Stimulated activated CD8-positive, alpha-beta memory T cell treated with anti-CD3 and anti-CD28 coated beads, Interleukin-12 subunit alpha, Interleukin-12 subunit beta, amount 100 ng/mL, for 1 hour (primary cell): Measurements from ENCODE around the gene PBOV1.

ENCODE experiments used
- DNase-seq: peaks from one replicate; pipeline ENCODE4 v3.0.0-alpha.2; 2020; ENCODE audit warnings: low read depth

PBOV1 gene

DNA sequence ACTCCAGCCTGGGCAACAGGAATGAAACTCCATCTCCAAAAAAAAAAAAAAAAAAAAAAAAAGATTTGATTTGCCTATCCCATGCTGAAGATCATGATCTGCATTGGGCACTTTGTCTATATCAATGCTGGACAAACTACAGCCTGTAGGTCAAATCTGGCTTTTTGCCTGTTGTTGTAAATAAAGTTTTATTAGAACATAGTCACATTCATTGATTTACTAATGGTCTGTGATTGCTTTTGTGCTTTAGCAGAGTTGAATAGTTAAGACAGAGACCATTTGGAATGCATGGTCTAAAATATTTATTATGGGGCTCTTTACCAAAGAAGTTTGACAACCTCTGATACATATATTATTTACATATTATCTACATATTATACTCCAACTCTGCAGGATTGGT lies 14.0 kb downstream of the PBOV1 start:
- no peak for DNase-seq

DNA sequence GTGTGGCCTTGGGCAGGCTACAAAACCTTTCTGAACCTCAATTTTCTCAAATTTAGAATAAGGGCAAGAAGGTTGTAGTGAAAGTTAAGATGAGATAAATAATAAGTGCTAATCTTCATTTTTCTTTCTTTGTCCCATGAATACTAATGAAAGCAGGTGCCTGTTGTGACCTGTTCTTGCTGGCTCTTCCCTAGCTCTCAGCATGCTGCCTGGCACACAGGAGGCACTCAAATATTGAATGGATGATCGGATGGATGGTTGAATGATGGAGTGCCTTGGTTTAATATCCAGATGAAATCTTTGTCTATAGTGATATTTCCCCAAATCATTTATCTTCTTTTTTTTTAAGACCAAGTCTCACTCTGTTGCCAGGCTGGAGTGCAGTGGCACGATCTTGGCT lies 15.0 kb downstream of the PBOV1 start:
- no peak for DNase-seq

DNA sequence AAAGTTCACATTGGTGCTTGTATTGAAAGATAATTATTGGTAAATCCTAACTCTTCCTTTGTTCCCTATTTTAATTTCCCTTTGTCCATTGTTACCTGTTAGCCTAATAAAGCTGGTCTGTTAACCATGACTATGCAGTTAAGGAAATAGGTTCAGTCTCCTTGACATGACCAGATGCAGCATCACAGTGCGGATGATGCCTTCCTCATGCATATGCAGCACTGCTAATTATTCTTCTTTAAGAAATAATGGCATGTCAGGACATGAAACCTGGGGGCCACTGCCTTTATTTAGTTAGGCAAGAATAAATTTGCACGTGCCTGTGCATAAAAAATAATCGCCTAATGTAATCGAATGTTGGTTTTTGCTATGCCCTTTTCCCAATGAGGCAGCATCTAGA lies 16.5 kb downstream of the PBOV1 start:
- DNase-seq: no peak

DNA sequence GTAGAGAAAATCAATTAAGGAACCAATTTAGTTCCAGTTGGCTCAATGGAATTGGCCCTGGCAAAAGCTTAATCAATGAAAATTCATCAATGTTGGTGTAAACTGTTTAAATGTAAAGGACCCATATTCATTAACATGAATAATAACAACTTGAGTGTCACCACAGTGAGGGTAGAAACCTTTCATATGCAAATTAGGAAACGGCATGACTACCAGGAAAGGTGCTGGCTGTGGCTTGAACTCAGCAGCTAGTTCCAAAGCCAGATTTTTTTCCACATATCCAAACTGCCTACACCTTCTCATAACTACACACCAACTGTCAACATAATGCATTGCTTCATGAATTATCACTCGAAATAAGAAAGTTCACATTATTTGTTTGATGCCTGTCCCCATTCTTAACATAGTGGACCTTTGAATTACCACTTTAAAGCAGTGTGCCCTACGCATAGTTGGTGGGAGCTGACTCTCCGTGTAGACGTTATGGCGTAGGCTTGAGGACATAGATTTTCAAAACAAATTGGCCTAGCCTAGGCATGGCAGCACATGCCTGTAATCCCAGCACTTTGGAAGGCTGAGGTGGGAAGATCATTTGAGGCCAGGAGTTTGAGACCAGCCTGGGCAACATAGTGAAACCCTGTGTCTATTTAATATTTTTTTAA lies 19.7 kb downstream of the PBOV1 start:
- DNase-seq: no peak

DNA sequence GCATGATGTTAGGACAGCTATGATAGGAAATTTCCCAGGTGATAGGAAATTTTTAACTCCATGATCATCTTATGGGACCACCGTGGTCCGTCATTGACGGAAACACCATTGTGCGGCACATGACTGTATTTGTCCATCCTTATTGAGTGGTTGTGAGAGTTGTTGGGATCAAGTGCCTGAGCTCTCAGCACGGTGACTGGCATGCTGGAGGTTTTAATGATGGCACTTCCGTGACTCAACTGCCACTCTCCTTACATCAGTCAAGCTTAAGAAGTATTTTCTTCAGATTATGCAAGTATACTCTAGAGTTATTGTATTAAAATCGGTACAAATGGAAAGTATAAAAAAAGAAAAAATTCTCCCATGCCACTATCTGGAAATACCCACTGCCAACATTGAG lies 20.7 kb downstream of the PBOV1 start:
- DNase-seq: no peak

DNA sequence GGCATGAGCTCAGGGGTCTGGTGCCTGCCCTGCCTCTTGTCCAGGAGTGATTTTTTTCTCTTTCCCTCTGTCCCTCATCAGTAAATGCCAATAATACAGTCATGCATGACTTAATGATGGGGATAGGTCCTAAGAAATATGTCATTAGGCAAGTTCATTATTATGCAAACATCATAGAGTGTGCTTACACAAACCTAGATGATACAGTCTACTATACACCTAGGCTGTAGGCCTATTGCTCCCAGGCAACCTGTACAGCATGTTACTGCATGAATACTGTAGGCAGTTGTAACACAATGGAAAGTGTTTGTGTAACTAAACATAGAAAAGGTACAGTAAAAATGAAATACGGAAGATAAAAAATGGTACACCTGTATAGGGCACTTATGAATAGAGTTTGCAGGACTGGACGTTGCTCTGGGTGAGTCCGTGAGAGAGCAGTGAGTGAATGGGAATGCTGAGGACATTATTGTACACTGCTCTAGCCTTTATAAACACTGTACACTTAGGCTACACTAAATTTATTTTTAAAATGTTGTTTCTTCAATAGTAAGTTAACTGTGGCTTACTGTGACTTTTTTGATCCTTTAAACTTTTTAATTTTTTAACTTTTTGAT lies 22.1 kb downstream of the PBOV1 start:
- DNase-seq: no peak

DNA sequence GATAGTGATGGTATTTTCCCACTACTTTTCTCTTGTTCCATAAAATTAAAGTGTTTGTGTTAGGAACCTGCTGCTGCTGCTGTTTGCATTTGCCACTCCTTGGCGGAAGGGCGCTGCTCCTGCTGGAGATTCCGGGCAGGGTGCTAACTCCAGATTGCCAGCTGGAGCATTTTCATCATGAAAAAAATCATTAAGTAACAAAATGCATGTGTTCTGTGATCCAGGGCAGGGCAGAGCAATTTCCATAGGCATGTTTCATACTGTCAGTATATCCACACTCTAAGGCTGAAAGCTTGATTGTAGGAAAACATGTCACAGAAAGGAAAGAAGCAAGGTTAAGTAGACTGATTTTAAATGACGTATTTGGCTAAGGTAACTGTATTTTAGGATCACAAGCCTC lies 24.0 kb downstream of the PBOV1 start:
- DNase-seq: no peak

DNA sequence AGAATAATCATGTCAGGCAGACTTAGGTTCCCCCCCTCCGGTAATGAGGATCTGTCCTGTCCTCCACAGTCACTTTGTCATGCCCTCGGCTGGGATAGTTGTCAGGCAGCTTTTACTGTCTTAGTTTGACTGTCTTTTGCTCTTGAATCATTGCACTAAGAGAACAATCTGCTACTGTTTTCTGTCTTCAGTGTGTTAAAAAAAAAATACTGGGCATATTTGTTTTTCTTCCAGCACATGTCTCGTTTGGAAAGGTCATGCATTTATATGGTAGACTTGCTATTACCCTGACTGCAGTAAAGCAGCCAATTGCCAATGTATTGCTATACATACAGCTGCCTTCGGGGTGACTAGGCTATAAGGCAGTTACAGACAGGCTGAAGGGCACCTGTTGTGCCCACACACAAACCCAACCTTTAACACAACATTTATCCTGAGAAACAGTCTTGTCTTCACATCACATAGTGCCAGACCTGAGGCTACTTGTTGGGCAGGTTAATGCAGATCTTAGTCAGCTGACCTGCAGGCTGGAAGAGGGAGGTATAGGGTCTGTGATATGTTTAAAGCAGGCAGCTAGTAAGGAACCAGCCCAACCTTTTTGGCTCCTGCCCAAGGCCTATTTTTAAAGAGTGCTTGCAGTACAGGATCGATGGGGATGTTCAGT lies 29.9 kb downstream of the PBOV1 start:
- no peak for DNase-seq

DNA sequence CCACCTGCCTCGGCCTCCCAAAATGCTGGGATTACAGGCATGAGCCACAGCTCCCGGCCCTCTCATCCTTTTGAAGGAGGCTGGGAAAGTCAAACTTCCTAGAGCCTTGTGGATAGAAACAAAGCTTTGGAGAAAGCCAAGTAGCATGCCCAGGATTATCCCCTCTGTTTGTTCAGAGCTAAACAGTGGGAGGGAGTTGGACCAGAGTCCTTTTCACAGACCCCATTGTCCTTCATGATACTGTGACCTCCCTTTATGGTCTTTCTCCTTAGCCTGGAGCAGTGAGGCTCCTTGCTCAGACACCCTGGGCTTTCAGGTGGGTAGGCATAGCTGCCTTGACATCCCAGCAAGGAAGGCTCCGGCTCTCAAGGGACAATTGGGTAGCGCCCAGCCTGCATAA lies 31.1 kb downstream of the PBOV1 start:
- DNase-seq: no peak

DNA sequence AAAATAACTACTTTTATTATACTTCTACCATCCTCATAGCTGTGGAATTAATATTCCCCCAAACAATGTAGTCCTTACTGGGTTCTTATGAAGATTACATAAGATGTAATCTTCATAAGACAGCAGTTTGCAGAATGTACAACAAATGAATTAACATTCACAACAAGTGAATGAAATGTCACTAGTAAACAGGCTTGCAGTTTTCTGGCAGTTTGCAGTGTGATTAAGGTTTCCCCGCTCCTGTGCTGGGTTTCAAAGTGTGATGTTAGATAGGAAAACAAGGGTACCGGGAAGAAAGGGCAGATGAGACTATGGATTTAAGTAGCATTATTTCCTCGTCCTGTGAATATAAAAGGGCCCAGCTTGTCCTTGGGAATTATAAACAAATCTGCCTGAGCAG lies 34.1 kb downstream of the PBOV1 start:
- DNase-seq: no peak

DNA sequence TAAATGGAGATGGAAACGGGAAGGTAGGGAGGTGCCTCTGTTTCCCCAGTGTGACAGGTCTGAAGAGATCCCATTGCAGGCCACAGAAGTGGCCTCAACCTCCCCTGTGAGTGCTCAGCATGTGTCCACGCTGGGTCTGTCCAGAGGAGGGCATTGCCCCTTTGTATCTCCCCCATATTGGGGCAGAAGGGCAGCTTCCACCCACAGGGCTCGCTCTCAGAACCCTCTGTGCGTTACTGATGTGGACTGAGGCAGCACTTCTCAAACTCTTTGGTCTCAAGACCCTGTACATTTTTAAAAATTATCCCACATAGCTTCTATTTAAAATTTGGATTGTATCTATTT lies 34.5 kb downstream of the PBOV1 start:
- no peak for DNase-seq

DNA sequence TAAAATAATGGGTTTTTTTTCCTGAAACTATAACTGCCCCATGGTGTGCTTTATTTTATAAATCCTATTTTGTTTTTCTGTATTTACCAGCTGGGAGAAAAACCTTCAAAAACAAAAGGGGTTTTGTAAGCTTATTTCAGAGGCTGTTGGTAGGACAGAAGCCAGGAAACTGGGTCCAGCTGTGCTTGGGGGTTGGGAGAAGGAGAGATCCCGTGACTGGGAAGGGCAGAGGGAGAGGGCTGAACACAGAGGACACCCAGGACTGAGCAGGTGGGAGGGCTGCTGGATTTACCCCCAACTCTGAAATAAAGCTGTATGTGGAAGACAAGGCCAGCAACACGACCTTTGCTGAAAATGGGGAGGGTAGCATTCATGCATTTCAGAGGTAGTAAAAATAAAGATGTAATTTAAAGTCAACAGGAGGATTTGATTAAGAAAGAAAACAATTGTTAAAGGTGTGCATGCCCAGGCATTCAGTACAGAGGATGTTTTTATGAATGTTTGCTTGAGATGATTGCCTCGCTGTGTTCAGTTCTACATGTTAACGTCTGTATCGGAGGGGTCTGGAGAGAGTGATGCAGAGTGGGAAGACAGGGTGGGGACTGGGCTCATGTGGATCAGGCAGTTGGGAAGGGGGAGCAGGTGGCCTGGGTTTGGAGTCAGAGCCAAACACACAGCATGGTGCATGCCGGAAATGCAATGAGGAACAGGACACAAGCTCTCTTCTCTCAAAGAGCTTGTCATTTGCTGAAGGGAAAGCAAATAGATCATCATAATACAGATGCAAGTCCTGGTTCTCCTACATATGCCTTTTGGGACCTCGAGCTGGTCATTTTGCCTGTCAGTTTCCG lies 35.1 kb downstream of the PBOV1 start:
- no peak for DNase-seq

DNA sequence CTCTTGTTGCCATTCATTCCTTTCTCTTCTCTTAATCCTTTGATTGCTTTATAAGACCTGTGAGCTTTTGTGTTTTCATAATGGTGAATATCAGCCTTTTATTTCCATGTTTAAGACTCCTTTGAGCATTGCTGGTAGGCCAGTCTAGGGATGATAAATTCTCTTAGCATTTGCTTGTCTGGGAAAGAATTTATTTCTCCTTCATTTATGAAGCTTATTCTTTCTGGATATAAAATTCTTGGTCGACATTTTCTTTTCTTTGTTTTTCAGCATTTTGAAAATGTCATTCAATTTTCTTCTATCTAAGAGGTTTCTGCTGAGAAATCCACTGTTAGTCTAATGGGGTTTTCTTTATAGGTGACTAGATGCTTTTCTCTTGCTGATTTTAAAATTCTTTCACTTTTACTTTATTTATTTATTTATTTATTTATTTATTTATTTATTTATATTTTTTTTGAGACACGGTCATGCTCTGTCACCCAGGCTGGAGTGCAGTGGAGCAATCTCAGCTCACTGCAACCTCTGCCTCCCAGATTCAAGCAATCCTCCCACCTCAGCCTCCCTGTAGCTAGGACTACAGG lies 41.5 kb downstream of the PBOV1 start:
- DNase-seq: no peak

DNA sequence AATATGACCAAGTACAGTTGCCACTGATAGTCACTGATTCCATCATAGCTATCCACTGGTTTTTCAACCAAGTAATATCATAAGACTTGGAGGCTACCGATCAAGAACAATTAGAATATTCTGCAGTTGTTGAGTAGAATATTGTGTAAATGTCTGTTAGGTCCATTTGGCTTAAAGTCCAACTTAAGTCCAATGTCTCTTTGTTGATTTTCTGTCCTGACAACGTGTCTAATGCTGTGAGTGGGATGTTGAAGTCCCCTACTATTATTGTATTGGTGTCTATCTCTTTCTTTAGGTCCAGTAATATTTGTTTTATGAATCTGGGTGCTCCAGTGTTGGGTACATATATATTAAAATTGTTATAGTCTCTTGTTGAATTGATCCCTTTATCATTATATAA lies 42.7 kb downstream of the PBOV1 start:
- no peak for DNase-seq
